ENCODE results near the gene SPAG9. TPM values are rescaled to one million over a fixed set of nuclear protein-coding genes. Genes with fewer than 3 reads are reported as not detected.

The SPAG9 gene
- total RNA-seq, 1 experiment from 2014 or later = 144 TPM

- peaks cover 41% of the 10 kb centered on the region for H3K36me3 ChIP-seq (ENCODE audit: control insufficient read depth, insufficient read depth, low read length)
- BruUV-seq (replicated peaks) = no TSS peak
- ChIA-PET POLR2A (no interaction called here), CTCF (no interaction called here)
- H3K4me1 ChIP-seq (ENCODE audit: control insufficient read depth, insufficient read depth, low read length) = peaks cover 9% of the 10 kb centered on the region; the same call in 1 of the 2 replicates
- no peak overlapping the region for H3K27ac ChIP-seq (ENCODE audit: low read length)
- H3K4me3 ChIP-seq (ENCODE audit: low read depth in 2 of 2, low read length in 2 of 2) = no peak overlapping the region
- ATAC-seq = no peak
- H3K9me3 ChIP-seq (ENCODE audit: control insufficient read depth, insufficient read depth, low read depth, low read length) = no peaks in the 10 kb centered on the region
- TF ChIP-seq TCF7L2 (IDR thresholded peaks at IDR 0.05; ENCODE audit: low read depth, low read length) = no peak
- no peak for TF ChIP-seq SIN3A (IDR thresholded peaks at IDR 0.05; ENCODE audit: borderline replicate concordance, insufficient read depth, low read depth, low read length)
- TF ChIP-seq, protein P1, sequence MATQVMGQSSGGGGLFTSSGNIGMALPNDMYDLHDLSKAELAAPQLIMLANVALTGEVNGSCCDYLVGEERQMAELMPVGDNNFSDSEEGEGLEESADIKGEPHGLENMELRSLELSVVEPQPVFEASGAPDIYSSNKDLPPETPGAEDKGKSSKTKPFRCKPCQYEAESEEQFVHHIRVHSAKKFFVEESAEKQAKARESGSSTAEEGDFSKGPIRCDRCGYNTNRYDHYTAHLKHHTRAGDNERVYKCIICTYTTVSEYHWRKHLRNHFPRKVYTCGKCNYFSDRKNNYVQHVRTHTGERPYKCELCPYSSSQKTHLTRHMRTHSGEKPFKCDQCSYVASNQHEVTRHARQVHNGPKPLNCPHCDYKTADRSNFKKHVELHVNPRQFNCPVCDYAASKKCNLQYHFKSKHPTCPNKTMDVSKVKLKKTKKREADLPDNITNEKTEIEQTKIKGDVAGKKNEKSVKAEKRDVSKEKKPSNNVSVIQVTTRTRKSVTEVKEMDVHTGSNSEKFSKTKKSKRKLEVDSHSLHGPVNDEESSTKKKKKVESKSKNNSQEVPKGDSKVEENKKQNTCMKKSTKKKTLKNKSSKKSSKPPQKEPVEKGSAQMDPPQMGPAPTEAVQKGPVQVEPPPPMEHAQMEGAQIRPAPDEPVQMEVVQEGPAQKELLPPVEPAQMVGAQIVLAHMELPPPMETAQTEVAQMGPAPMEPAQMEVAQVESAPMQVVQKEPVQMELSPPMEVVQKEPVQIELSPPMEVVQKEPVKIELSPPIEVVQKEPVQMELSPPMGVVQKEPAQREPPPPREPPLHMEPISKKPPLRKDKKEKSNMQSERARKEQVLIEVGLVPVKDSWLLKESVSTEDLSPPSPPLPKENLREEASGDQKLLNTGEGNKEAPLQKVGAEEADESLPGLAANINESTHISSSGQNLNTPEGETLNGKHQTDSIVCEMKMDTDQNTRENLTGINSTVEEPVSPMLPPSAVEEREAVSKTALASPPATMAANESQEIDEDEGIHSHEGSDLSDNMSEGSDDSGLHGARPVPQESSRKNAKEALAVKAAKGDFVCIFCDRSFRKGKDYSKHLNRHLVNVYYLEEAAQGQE (IDR thresholded peaks at IDR 0.05; ENCODE audit: insufficient read depth in 1 of 2, low read depth in 2 of 2, low read length in 1 of 2) = no peak
- no peak for TF ChIP-seq POLR2AphosphoS5 (IDR thresholded peaks at IDR 0.05; ENCODE audit: low read depth, low read length)
- TF ChIP-seq CTCF (IDR thresholded peaks at IDR 0.05) = no peak
- H3K27me3 ChIP-seq (ENCODE audit: control insufficient read depth, insufficient read depth, low read length) = no peaks in the 10 kb centered on the region
- in situ Hi-C loops (cut with HindIII; ENCODE audit: low pct_unique_long_range_greater_than_20kb, low sequenced_read_pairs) = no loop called here
- DNase-seq (ENCODE audit: low read depth, low spot score) = no peak
- intact Hi-C loops (cut with micrococcal nuclease; ENCODE audit: unreplicated experiment) = loop anchor here (10.0 kb wide), 1 partner anchor 305 kb away; no protein-coding TSS in a partner anchor
Measured at GRCh38 chr17:51159604-51160003, 38.9 kb upstream of the SPAG9 start.

DNA sequence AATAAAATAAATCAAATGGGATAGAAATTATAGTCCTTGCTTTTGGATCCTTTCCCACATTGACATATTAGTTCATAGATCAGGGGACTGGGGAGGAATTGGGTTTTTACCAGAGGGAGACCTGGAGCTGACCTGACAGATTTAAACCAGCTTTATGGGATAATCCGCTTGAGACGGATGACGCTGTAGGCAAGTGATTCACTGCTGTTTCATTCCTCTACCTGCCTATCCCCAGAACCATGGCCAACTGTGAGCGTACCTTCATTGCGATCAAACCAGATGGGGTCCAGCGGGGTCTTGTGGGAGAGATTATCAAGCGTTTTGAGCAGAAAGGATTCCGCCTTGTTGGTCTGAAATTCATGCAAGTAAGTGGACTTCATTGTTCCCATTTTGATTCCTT lies 34.7 kb upstream of the SPAG9 start:
- H3K36me3 ChIP-seq (ENCODE audit: control insufficient read depth, insufficient read depth, low read length) = peaks cover 37% of the 10 kb centered on the region
- CTCF ChIA-PET = no interaction called here
- H3K27ac ChIP-seq (ENCODE audit: low read length) = no peak overlapping the region
- in situ Hi-C loops (cut with HindIII; ENCODE audit: low pct_unique_long_range_greater_than_20kb, low sequenced_read_pairs) (no loop called here), intact Hi-C loops (cut with micrococcal nuclease; ENCODE audit: unreplicated experiment) (loop anchor here (10.0 kb wide), 1 partner anchor 301 kb away; no protein-coding TSS in a partner anchor)
- H3K27me3 ChIP-seq (ENCODE audit: control insufficient read depth, insufficient read depth, low read length) = no peaks in the 10 kb centered on the region
- peaks cover 11% of the 10 kb centered on the region; the same call in 1 of the 2 replicates for H3K4me1 ChIP-seq (ENCODE audit: control insufficient read depth, insufficient read depth, low read length)
- ATAC-seq (no peak), DNase-seq (ENCODE audit: low read depth, low spot score) (no peak)
- no peak overlapping the region for H3K4me3 ChIP-seq (ENCODE audit: low read depth in 2 of 2, low read length in 2 of 2)
- POLR2A ChIA-PET = interaction anchor here (1.1 kb wide), 1 partner anchor 128 kb away, joined by 3 read pairs; no protein-coding TSS in a partner anchor
- TF ChIP-seq, protein P1 (IDR thresholded peaks at IDR 0.05; ENCODE audit: insufficient read depth in 1 of 2, low read depth in 2 of 2, low read length in 1 of 2) = no peak
- TF ChIP-seq SIN3A (IDR thresholded peaks at IDR 0.05; ENCODE audit: borderline replicate concordance, insufficient read depth, low read depth, low read length) (no peak), CTCF (IDR thresholded peaks at IDR 0.05) (no peak), POLR2AphosphoS5 (IDR thresholded peaks at IDR 0.05; ENCODE audit: low read depth, low read length) (no peak), TCF7L2 (IDR thresholded peaks at IDR 0.05; ENCODE audit: low read depth, low read length) (no peak)
- no TSS peak for BruUV-seq (replicated peaks)
- no peaks in the 10 kb centered on the region for H3K9me3 ChIP-seq (ENCODE audit: control insufficient read depth, insufficient read depth, low read depth, low read length)

Data from Panc1 (cell line).